ENCODE measurements around the gene PPIL4. TPM values are rescaled to one million over a fixed set of nuclear protein-coding genes. Genes with fewer than 3 reads are reported as not detected.
A peak's percentile ranks its signal among the peaks of the same experiment; 100 is the strongest.

The PPIL4 gene, protein sequence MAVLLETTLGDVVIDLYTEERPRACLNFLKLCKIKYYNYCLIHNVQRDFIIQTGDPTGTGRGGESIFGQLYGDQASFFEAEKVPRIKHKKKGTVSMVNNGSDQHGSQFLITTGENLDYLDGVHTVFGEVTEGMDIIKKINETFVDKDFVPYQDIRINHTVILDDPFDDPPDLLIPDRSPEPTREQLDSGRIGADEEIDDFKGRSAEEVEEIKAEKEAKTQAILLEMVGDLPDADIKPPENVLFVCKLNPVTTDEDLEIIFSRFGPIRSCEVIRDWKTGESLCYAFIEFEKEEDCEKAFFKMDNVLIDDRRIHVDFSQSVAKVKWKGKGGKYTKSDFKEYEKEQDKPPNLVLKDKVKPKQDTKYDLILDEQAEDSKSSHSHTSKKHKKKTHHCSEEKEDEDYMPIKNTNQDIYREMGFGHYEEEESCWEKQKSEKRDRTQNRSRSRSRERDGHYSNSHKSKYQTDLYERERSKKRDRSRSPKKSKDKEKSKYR
- polyA plus RNA-seq (2012; ENCODE audit: missing spikeins): 17.7 TPM

DNA sequence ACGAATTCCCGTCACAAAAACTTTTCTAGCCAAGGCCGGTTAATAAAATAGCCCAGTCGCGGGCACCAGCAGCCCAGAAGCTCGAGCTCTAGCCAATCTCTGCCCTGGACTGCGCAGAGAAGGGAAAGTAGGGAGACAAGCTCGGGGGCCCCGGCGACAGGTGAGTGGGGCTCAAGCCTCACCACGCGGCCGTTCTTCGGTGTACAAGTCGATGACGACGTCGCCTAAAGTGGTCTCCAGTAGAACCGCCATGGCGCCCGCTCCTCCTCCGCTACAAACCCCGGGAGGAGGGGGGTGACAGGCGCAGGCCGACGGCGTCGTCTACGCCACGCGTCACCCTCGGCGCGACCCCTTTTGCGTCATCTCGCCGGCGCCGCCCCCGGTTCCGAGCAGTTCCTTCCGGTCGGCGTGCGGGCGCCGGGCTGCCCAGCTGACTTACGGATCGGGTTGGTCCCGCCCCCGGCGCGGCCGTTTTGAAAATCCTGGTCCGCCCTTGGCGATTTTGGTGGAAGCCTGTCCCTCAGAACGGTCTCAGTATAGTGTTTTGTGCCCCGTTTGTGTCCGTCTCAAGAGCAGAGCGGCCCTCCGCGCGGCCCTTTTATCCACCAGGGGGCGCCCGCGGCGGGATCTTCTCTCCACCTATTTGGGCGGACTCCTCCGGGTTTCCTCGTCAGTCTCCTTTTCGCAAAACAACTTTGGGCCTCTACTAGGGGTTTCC, at the start of gene PPIL4:
PPIL4 (minus strand) TSS at position 290 of the 718 bp plus-strand sequence; CDS start at position 252, 38 bp downstream.
- FAIRE-seq (peak; percentile 99), DNase-seq (ENCODE audit: insufficient read length) (peak; percentile 77)
- peak; percentile 84 for TF ChIP-seq POLR2A (IDR thresholded peaks at IDR 0.05; ENCODE audit: low read depth, low read length)
- peak; percentile 38; the same call in 1 of the 2 replicates for TF ChIP-seq TAF1 (IDR thresholded peaks at IDR 0.05; ENCODE audit: borderline replicate concordance, low read depth, low read length)
- peak; percentile 53; the same call in 1 of the 2 replicates for TF ChIP-seq POLR2AphosphoS5 (IDR thresholded peaks at IDR 0.05; ENCODE audit: low read depth, low read length)

DNA sequence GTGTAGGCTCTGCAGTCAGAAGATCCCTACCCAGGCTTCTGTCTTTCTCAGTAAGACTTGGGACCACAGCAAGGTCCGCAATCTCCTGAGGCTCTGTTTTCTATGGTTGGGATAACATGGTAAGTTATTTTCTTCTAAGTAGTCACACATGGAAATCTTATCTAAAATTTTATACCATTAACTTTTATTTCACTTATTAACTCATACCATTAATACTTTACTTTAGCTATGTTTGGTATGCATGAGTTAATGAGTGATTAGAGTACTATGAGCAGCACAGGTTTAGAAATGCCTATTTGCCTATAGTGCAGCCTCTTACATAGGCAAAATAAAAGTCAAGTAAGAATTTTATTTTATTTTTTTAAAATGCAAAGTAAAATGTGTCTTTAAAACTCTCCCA, 47.6 kb upstream of the PPIL4 start:
- FAIRE-seq (no peak), DNase-seq (ENCODE audit: insufficient read length) (no peak)
- TF ChIP-seq POLR2AphosphoS5 (IDR thresholded peaks at IDR 0.05; ENCODE audit: low read depth, low read length): no peak
- TF ChIP-seq TAF1 (IDR thresholded peaks at IDR 0.05; ENCODE audit: borderline replicate concordance, low read depth, low read length): no peak
- TF ChIP-seq POLR2A (IDR thresholded peaks at IDR 0.05; ENCODE audit: low read depth, low read length): no peak

DNA sequence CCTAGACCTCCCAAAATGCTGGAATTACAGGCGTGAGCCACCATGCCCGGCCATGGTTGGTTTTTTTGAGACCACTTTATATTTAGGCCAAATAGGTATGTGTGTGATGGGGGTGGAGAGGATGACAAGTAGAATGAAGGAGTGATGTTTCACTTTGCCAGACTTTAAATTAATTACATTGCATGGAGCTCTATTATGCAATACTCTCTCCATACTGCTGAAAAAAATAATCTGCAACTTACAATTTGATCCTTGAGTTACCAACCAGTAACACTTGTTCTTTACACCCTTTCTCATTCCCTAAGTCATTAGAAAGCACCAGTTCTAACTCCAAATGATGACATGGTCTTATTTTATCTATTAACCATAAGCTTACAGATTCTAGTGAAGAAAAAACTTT, 47.1 kb upstream of the PPIL4 start:
- no peak for FAIRE-seq
- DNase-seq (ENCODE audit: insufficient read length): no peak
- TF ChIP-seq POLR2A (IDR thresholded peaks at IDR 0.05; ENCODE audit: low read depth, low read length) (no peak), TAF1 (IDR thresholded peaks at IDR 0.05; ENCODE audit: borderline replicate concordance, low read depth, low read length) (no peak), POLR2AphosphoS5 (IDR thresholded peaks at IDR 0.05; ENCODE audit: low read depth, low read length) (no peak)

DNA sequence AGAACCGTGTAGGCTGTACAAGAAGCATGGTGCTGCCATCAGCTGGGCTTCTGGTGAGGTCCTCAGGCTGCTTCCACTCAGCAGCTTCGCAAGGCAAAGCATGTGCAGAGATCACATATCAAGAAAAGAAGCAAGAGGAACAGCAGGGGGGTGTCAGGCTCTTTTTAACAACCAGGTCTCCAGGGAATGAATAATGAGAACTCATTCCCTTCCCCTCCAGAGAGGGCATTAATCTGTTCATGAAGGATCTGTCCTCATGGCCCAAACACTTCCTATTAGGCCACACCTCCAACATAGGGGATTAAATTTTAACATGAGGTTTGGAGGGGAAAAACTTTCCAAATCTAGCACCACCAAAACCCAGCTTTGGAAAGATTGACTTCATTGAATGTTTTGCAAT, 40.3 kb upstream of the PPIL4 start:
- no peak for FAIRE-seq
- no peak for DNase-seq (ENCODE audit: insufficient read length)
- TF ChIP-seq POLR2A (IDR thresholded peaks at IDR 0.05; ENCODE audit: low read depth, low read length) (no peak), POLR2AphosphoS5 (IDR thresholded peaks at IDR 0.05; ENCODE audit: low read depth, low read length) (no peak), TAF1 (IDR thresholded peaks at IDR 0.05; ENCODE audit: borderline replicate concordance, low read depth, low read length) (no peak)

DNA sequence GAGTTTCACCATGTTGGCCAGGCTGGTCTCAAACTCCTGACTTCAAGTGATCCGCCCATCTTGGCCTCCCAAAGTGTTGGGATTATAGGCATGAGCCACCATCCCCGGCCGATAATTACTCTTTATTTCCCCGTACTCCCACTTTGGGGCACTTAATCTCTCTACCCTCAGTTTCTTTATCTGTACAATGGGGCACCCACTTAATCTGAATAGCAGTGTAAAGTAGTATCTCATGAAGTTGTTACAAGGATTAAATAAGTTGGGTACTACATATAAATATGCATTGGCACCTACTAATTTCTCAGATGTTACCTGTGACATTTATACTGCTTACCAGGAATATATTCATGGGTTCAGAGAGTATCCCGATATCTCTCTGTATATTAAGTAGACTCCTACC, 35.5 kb upstream of the PPIL4 start:
- DNase-seq (ENCODE audit: insufficient read length) (no peak), FAIRE-seq (no peak)
- TF ChIP-seq POLR2A (IDR thresholded peaks at IDR 0.05; ENCODE audit: low read depth, low read length) (no peak), POLR2AphosphoS5 (IDR thresholded peaks at IDR 0.05; ENCODE audit: low read depth, low read length) (no peak), TAF1 (IDR thresholded peaks at IDR 0.05; ENCODE audit: borderline replicate concordance, low read depth, low read length) (no peak)

DNA sequence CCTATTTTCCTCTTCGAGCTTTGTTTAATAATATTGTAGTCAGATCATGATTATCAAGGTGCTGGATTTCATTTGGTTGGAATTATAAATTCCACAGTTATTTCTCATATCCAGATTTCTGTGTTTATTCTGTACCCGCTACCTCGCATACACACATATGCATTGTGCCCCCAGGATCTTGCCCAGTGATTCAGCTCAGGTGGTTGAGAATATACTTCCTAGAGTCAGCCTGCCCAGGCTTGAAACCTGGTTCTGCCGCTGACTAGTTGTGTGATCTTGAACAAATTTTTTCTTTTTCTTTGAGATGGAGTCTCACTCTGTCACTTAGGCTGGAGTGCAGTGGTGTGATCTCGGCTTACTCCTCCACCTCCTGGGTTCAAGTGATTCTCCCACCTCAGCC, 35.0 kb upstream of the PPIL4 start:
- TF ChIP-seq TAF1 (IDR thresholded peaks at IDR 0.05; ENCODE audit: borderline replicate concordance, low read depth, low read length) (no peak), POLR2AphosphoS5 (IDR thresholded peaks at IDR 0.05; ENCODE audit: low read depth, low read length) (no peak), POLR2A (IDR thresholded peaks at IDR 0.05; ENCODE audit: low read depth, low read length) (no peak)
- FAIRE-seq (no peak), DNase-seq (ENCODE audit: insufficient read length) (no peak)

DNA sequence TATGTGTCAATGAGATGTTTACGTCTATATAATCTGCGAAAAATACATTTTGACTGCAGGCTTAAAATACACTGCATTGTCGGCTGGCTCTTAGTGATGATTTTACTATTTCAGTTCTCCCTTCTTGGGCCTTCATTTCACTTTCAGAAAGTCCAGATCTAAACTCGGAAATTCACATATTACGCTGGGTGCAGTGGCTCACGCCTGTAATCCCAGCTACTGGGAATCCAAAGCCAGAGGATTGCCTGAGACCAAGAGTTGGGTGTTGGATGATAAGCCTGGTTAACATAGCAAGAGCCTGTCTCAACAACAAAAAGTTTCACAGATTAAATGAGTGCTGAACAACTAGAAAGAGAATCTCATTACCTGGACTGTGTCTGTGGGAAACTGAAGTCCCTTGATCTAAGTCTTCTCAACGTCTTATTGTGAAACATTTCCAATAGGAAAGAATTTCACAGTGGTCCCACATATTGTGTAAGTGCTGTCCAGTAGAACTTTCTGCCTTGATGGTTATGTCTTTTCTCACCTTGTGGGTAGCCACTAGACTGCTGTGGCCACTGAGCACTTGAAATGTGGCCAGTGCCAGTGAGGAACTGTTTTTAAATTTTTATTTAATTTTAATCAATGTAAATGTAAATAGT, 22.2 kb upstream of the PPIL4 start:
- FAIRE-seq (no peak), DNase-seq (ENCODE audit: insufficient read length) (no peak)
- TF ChIP-seq TAF1 (IDR thresholded peaks at IDR 0.05; ENCODE audit: borderline replicate concordance, low read depth, low read length): no peak
- no peak for TF ChIP-seq POLR2AphosphoS5 (IDR thresholded peaks at IDR 0.05; ENCODE audit: low read depth, low read length)
- no peak for TF ChIP-seq POLR2A (IDR thresholded peaks at IDR 0.05; ENCODE audit: low read depth, low read length)

DNA sequence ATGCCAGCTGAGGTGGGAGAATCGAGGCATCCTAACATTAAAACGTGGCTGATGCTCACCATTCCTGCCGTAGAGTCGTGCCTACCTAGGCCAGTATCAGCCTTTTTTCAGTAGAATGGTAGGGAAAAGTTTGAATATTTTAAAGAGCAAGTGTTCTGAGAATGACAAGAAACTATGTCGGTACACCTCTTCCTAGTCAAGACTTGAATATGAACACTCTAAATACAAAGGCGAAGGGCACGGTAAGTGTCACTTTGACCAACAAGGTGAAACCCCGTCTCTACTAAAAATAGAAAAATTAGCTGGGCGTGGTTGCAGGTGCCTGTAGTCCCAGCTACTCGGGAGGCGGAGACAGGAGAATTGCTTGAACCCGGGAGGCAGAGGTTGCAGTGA, 21.3 kb upstream of the PPIL4 start:
- FAIRE-seq: no peak
- no peak for DNase-seq (ENCODE audit: insufficient read length)
- no peak for TF ChIP-seq POLR2A (IDR thresholded peaks at IDR 0.05; ENCODE audit: low read depth, low read length)
- TF ChIP-seq POLR2AphosphoS5 (IDR thresholded peaks at IDR 0.05; ENCODE audit: low read depth, low read length): no peak
- no peak for TF ChIP-seq TAF1 (IDR thresholded peaks at IDR 0.05; ENCODE audit: borderline replicate concordance, low read depth, low read length)

DNA sequence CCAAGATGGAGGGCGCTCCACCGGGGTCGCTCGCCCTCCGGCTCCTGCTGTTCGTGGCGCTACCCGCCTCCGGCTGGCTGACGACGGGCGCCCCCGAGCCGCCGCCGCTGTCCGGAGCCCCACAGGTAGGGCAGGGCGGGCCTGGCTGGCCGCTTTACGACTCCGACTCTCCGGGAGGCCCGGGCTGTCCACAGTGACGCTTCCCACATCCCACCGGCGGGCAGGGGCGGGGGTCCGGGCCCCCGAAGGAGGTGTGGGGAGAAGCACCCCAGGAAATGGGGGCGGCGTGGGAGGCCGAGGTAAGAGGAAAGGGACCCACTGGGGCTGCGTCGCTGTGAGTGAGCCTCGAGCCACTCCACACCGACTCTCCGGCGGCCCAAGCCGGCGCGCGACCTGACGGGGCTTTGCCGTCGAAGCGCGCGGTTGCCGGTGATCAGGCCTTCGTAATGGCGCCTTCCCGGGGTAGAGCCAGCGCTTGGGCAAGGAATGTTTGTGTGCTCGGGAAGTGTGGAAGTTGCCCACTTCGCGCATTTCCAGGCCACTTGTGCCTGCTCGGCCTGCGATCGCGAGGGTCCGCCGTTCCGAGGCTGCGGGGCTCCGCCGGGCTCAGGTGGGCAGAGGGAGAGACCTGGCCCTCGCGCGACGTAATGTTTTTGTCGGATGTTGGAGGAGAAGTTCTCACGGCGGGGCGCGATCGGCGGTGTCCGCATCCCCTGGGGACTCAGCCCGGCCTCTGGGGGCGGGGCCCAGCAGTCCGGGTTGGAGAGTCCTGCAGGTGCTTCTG, 20.8 kb upstream of the PPIL4 start:
- TF ChIP-seq POLR2AphosphoS5 (IDR thresholded peaks at IDR 0.05; ENCODE audit: low read depth, low read length) (no peak), POLR2A (IDR thresholded peaks at IDR 0.05; ENCODE audit: low read depth, low read length) (no peak)
- peak; percentile 46 for FAIRE-seq
- no peak for DNase-seq (ENCODE audit: insufficient read length)

DNA sequence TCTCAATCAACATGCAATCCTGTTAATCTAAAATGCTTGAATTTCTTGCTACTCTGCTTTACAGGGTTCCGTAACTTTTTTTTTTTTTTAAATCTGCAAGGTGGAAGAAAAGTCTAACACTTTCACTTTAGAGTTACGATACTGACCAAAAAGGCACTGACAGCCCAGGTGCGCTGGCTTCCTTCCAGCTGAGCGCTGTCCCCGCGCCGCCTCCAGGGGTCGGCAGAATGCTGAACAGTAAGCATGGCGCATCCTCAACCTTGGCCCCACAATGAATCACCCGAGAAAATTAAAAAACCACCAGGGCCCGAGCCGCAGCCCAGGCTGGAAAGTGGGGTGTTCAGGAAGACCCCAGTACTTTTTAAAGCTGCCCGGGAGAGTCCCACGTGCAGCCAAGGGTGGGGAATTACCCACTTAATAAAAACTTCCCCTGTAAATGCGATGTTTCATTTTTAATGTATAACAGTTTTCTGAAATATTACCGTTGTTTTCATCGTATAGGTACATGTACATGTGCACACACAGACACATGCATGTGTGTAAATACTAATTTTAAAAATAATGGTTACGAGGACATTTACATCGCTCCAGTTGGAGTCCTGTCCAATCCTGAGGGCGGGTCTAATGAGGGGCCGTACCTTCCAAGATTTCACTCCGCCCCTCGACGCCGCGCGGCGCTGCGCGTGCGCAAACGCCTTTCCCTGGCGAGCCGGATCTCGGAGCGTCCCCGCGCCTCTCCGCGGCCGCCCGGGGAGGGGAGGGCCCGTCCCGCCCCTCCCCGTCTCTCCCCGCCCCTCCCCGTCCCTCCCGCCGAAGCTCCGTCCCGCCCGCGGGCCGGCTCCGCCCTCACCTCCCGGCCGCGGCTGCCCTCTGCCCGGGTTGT, 19.9 kb upstream of the PPIL4 start, which contains the start of gene GINM1:
GINM1 (plus strand) TSS at position 849 of the 883 bp plus-strand sequence. CDS start 40 bp downstream, outside the sequence.
- FAIRE-seq (peak; percentile 93), DNase-seq (ENCODE audit: insufficient read length) (peak; percentile 84)
- TF ChIP-seq TAF1 (IDR thresholded peaks at IDR 0.05; ENCODE audit: borderline replicate concordance, low read depth, low read length) (no peak), POLR2AphosphoS5 (IDR thresholded peaks at IDR 0.05; ENCODE audit: low read depth, low read length) (peak; percentile 41; the same call in 1 of the 2 replicates), POLR2A (IDR thresholded peaks at IDR 0.05; ENCODE audit: low read depth, low read length) (no peak)
